Astrocyte of the spinal cord (primary cell): ENCODE results near the gene COL4A2.

ENCODE experiments used
- DNase-seq: peaks from one replicate; pipeline ENCODE4 v3.0.0; 2011; ENCODE audit warnings: low read depth, low spot score
- H3K4me3 ChIP-seq: 2 replicates; pipeline ENCODE4 v1.5.1; 2011; ENCODE audit warnings: low read depth, mild to moderate bottlenecking, low read length, moderate library complexity
- CTCF ChIP-seq: IDR thresholded peaks from 2 replicates; pipeline ENCODE4 v1.5.1; 2012; ENCODE audit warnings: low read depth, mild to moderate bottlenecking, low read length, inconsistent platforms
- in situ Hi-C: cut with HindIII; loops from 2 replicates; pipeline ENCODE4 v1.10.0; 2017; ENCODE audit warnings: low sequenced_read_pairs

The COL4A2 gene

DNA sequence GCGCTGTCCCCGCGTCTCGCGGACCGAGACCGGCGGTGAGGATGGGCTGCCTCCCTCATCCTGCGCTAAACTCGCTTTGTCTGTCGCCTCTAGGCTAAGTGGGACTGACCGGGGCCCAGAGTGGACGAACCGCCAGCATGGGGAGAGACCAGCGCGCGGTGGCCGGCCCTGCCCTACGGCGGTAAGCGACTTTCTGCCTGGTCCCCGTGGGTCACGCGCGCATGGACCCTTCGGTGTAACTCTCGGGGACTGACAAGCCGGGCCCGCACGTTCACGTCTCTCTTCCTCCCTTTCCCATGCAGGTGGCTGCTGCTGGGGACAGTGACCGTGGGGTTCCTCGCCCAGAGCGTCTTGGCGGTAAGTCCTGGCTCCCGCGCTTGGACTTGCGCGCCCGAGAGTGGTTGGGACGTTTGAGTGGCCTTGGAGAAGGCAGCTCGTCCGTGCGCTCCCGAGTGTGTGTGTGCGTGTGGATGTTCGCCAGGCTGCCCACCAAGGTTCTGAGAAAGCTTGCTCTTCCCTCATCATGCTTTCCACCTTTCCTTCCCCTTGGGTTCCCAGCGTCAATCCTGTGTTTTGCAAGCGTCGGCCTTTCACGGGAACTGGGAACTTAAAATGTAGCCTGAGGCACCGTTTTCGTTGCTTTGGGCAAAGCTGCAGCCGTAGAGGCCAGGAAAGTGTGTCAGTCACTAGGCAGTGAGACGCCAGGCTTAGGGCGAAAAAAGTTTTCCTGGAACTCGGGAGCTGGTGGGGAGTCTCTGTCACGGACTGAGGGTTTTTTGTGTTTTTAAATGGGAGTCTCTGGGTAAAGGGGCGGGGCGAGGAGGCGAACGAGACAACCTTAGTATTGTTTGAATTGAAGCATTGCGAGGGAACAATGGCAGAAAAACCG lies 927 bp downstream of the COL4A2 start:
- H3K4me3 ChIP-seq: peak overlapping the region; percentile 77
- DNase-seq: peak; percentile 72
- in situ Hi-C loops: no loop called here
- TF ChIP-seq CTCF: no peak

- TF ChIP-seq CTCF: no peak
- DNase-seq: no peak
- in situ Hi-C loops: no loop called here
- H3K4me3 ChIP-seq: peak overlapping the region; percentile 77
Measured at GRCh38 chr13:110308656-110309359, 1.7 kb downstream of the COL4A2 start.

GRCh38 chr13:110309661-110310524 lies 2.8 kb downstream of the COL4A2 start:
- no peak for TF ChIP-seq CTCF
- no peak for DNase-seq
- in situ Hi-C loops: no loop called here
- H3K4me3 ChIP-seq: peak overlapping the region; percentile 77

DNA sequence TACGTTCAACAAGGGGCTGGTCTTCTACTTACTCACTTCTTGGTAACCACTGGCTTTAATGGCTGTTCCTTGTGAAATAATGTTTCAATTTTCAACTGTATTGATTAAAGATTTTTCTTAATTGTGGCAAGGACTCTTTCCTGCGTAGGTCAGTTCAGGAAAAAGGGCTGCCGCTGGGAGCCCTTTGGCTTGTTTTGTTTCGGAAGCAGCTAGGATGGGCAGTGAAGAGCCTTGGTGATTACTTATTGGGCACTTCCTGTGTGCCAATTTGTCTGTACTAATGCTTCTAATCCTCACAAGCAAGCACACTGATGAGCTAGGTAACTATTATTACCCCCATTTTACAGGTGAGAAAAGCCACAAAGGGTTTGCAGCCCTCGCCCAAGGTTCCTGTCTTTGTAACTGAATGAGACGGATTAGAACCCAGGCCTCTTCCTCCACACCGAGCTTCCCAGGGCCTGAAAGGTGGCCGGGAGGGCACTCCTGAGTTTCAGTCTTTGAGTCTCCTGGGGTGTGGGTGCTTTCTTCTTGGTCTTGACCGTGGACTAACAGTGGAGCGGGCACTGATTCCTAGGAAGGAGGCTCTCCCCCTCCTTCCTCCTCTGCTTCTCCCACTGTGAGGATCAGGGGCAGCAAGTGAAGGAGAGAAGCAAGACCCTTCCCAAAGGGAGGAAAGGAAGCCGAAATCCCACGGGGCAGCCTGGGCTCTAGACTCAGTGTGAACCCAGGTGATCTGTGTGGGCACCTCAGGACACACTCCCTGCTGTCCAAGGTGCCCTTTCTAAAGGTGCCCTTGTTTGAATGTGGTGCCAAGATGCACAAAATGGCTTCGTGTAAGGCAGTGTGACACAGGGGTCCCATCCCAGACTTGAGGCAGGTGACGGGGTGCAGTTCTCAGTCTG lies 3.7 kb downstream of the COL4A2 start:
- no peak for DNase-seq
- TF ChIP-seq CTCF: no peak
- in situ Hi-C loops: no loop called here
- H3K4me3 ChIP-seq: peak overlapping the region; percentile 16

DNA sequence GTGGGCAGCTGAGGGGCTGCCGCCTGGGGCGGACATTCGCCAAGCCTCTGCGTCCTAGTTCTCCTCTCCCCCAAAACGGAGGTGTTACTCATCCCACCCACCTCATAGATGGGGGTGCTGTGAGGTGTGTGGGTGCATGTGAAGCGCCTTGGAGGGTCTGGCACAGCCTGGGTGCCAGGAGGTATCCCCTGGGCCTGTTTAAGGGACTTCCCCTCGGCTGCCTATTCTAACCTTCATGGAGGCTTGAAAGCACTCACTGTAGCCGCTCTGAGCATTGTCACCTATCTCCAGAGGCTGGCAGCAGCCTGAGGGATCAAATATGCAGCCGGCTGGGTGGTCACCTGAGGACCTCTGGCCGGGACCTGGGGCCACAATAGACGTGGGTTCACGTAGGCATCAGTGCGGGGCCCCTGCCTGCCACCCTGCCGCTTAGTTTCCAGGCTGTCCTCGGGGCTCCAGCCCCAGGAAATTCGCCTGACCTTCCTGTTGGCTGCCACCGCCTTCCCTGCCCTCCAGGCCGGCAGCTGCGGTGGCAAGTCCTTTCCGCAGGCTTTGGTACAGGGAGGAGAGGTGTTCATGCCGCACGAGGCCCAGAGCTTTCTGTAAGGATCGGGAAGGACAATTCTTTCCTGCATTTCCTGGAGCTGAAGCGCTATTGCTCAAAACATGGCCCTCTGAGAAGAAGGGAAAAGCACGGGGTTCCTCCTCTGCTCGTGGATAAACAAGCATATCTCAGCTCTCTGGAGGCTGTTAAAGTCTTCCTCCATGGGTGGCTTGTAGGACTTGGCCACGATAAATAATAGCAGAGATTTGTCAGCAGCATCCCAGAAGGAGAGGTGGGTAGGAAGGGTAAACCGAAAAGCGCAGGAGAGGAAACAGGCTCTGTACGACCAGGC lies 4.6 kb downstream of the COL4A2 start:
- H3K4me3 ChIP-seq: peak overlapping the region; percentile 3
- DNase-seq: no peak
- no peak for TF ChIP-seq CTCF
- in situ Hi-C loops: no loop called here
